HEK293 (cell line): Measurements from ENCODE around the gene SMIM33.

ENCODE experiments used
- CTCF ChIA-PET: fragments of 350-600 bp; formaldehyde crosslinking; extraction: SDS; loops from one replicate; lab custom pipeline; 2021; ENCODE audit warnings: antibody characterized with exemption; lab: Yijun Ruan, JAX
- POLR2A ChIA-PET: fragments of 300-600 bp; formaldehyde crosslinking; extraction: SDS; loops from one replicate; lab custom pipeline; 2020; ENCODE audit warnings: antibody characterized with exemption, inconsistent platforms; lab: Yijun Ruan, JAX
- H3K27ac ChIP-seq: fragments of 200-500 bp; sonication (Bioruptor generic); 2 replicates; pipeline ENCODE4 v1.5.1; 2014; ENCODE audit warnings: low read depth, low read length, control low read depth, inconsistent platforms; ENCODE audit errors: extremely low read depth
- H3K36me3 ChIP-seq, 2 experiments: fragments of 200-500 bp in 1 of 2; sonication (Bioruptor generic) in 1 of 2; 1 replicate in 1 of 2; 2 replicates in 1 of 2; pipeline ENCODE4 v1.5.1; 2014 to 2017; ENCODE audit warnings: inconsistent platforms in 2 of 2, low read length in 2 of 2; ENCODE audit not compliant: control insufficient read depth in 2 of 2, insufficient read depth in 1 of 2
- H3K4me1 ChIP-seq: fragments of 200-500 bp; sonication (Bioruptor generic); 2 replicates; pipeline ENCODE4 v1.5.1; 2014; ENCODE audit warnings: mild to moderate bottlenecking, low read length, inconsistent platforms; ENCODE audit not compliant: control insufficient read depth, insufficient read depth
- H3K4me3 ChIP-seq: 2 replicates; pipeline ENCODE4 v1.5.1; 2011; ENCODE audit warnings: low read depth, mild to moderate bottlenecking, control low read depth, low read length, moderate library complexity
- H3K9me3 ChIP-seq: fragments of 200-500 bp; sonication (Bioruptor generic); 2 replicates; pipeline ENCODE4 v1.5.1; 2014; ENCODE audit warnings: low read depth, low read length, inconsistent platforms; ENCODE audit not compliant: control insufficient read depth, insufficient read depth
- KLF16 ChIP-seq: fragments of 450-650 bp; formaldehyde crosslinking; IDR thresholded peaks from 2 replicates; pipeline ENCODE4 v1.5.1; 2017; ENCODE audit warnings: missing biosample characterization, missing genetic modification characterization
- KLF8 ChIP-seq: fragments of 450-650 bp; formaldehyde crosslinking; IDR thresholded peaks from 2 replicates; pipeline ENCODE4 v1.5.1; 2016; ENCODE audit warnings: missing biosample characterization, missing genetic modification characterization
- MYNN ChIP-seq: fragments of 450-650 bp; formaldehyde crosslinking; IDR thresholded peaks from 2 replicates; pipeline ENCODE4 v1.5.1; 2016; ENCODE audit warnings: missing biosample characterization, missing genetic modification characterization, borderline replicate concordance
- SP3 ChIP-seq: fragments of 450-650 bp; formaldehyde crosslinking; IDR thresholded peaks from 2 replicates; pipeline ENCODE4 v1.5.1; 2016; ENCODE audit warnings: missing biosample characterization, missing genetic modification characterization
- SP7 ChIP-seq: fragments of 450-650 bp; formaldehyde crosslinking; IDR thresholded peaks from 2 replicates; pipeline ENCODE4 v1.5.1; 2016; ENCODE audit warnings: missing biosample characterization, missing genetic modification characterization
- ZNF132 ChIP-seq: fragments of 450-650 bp; formaldehyde crosslinking; IDR thresholded peaks from 2 replicates; pipeline ENCODE4 v1.5.1; 2017; ENCODE audit warnings: missing biosample characterization, missing genetic modification characterization, borderline replicate concordance
- ZNF341 ChIP-seq: fragments of 450-650 bp; formaldehyde crosslinking; IDR thresholded peaks from 2 replicates; pipeline ENCODE4; 2016; ENCODE audit warnings: low read depth, missing biosample characterization, missing genetic modification characterization
- ZNF549 ChIP-seq: fragments of 450-650 bp; IDR thresholded peaks from 2 replicates; pipeline ENCODE4 v1.5.1; 2018; ENCODE audit warnings: missing biosample characterization, missing genetic modification characterization, mild to moderate bottlenecking, inconsistent platforms, moderate library complexity
- ZNF600 ChIP-seq: fragments of 450-650 bp; formaldehyde crosslinking; IDR thresholded peaks from 2 replicates; pipeline ENCODE4 v1.5.1; 2016; ENCODE audit warnings: missing biosample characterization, missing genetic modification characterization
- ZNF626 ChIP-seq: fragments of 450-650 bp; sonication (Bioruptor Pico); formaldehyde crosslinking; IDR thresholded peaks from 2 replicates; pipeline ENCODE4 v1.5.1; 2018; ENCODE audit warnings: missing biosample characterization, missing genetic modification characterization, inconsistent platforms
- ZNF768 ChIP-seq: fragments of 450-650 bp; formaldehyde crosslinking; IDR thresholded peaks from 2 replicates; pipeline ENCODE4 v1.5.1; 2018; ENCODE audit warnings: missing biosample characterization, mild to moderate bottlenecking, missing genetic modification characterization
- ZNF843 ChIP-seq: fragments of 450-650 bp; formaldehyde crosslinking; IDR thresholded peaks from 2 replicates; pipeline ENCODE4 v1.5.1; 2016; ENCODE audit warnings: missing biosample characterization, missing genetic modification characterization
- TF ChIP-seq, protein P1 (sequence below): fragments of 450-650 bp; formaldehyde crosslinking; IDR thresholded peaks from 2 replicates; pipeline ENCODE4 v1.5.1; 2016; ENCODE audit warnings: missing biosample characterization, missing genetic modification characterization
- TF ChIP-seq, protein P2 (sequence below): fragments of 450-650 bp; formaldehyde crosslinking; IDR thresholded peaks from 2 replicates; pipeline ENCODE4 v1.5.1; 2016; ENCODE audit warnings: missing biosample characterization, missing genetic modification characterization, borderline replicate concordance
- TF ChIP-seq, protein P3 (sequence below): fragments of 450-650 bp; IDR thresholded peaks from 2 replicates; pipeline ENCODE4 v1.5.1; 2018; ENCODE audit warnings: missing biosample characterization, missing genetic modification characterization
- TF ChIP-seq, protein P4 (sequence below): fragments of 450-650 bp; formaldehyde crosslinking; optimal IDR thresholded peaks from 2 replicates; pipeline ENCODE3; 2016; ENCODE audit warnings: missing biosample characterization, mild to moderate bottlenecking, missing genetic modification characterization

The SMIM33 gene

DNA sequence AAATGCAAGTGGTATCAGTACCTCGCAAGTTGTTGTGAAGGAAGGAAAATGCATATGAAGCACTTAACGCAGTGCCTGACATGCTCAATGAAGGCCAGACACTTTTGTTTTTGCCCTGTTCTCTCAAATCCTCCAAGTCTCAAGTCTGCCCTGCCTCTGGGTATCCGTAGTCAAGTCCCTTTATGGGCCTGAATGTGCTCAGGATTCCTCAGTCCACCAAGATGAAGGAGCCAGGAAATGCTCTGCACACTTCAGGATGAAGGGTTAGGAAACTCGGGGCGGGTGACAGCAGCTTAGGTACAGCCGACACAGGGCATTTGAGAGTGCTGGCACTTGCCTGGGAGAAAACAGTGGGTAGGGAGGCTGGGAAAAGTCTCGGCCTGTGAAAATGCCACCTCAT lies 9.6 kb upstream of the SMIM33 start:
- TF ChIP-seq, protein P1, sequence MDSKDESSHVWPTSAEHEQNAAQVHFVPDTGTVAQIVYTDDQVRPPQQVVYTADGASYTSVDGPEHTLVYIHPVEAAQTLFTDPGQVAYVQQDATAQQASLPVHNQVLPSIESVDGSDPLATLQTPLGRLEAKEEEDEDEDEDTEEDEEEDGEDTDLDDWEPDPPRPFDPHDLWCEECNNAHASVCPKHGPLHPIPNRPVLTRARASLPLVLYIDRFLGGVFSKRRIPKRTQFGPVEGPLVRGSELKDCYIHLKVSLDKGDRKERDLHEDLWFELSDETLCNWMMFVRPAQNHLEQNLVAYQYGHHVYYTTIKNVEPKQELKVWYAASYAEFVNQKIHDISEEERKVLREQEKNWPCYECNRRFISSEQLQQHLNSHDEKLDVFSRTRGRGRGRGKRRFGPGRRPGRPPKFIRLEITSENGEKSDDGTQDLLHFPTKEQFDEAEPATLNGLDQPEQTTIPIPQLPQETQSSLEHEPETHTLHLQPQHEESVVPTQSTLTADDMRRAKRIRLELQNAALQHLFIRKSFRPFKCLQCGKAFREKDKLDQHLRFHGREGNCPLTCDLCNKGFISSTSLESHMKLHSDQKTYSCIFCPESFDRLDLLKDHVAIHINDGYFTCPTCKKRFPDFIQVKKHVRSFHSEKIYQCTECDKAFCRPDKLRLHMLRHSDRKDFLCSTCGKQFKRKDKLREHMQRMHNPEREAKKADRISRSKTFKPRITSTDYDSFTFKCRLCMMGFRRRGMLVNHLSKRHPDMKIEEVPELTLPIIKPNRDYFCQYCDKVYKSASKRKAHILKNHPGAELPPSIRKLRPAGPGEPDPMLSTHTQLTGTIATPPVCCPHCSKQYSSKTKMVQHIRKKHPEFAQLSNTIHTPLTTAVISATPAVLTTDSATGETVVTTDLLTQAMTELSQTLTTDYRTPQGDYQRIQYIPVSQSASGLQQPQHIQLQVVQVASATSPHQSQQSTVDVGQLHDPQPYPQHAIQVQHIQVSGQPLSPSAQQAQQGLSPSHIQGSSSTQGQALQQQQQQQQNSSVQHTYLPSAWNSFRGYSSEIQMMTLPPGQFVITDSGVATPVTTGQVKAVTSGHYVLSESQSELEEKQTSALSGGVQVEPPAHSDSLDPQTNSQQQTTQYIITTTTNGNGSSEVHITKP (tag by site-specific recombination), result no peak
- TF ChIP-seq ZNF768 (no peak), KLF8 (no peak), ZNF600 (no peak), ZNF549 (tag by site-specific recombination) (no peak), MYNN (no peak), ZNF132 (tag by site-specific recombination) (no peak), ZNF626 (tag by site-specific recombination) (no peak), ZNF341 (tag by site-specific recombination) (no peak), ZNF843 (tag by site-specific recombination) (no peak), SP3 (tag by site-specific recombination) (no peak), SP7 (no peak)
- TF ChIP-seq, protein P2, sequence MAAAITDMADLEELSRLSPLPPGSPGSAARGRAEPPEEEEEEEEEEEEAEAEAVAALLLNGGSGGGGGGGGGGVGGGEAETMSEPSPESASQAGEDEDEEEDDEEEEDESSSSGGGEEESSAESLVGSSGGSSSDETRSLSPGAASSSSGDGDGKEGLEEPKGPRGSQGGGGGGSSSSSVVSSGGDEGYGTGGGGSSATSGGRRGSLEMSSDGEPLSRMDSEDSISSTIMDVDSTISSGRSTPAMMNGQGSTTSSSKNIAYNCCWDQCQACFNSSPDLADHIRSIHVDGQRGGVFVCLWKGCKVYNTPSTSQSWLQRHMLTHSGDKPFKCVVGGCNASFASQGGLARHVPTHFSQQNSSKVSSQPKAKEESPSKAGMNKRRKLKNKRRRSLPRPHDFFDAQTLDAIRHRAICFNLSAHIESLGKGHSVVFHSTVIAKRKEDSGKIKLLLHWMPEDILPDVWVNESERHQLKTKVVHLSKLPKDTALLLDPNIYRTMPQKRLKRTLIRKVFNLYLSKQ (tag by site-specific recombination), result no peak
- TF ChIP-seq, protein P3, sequence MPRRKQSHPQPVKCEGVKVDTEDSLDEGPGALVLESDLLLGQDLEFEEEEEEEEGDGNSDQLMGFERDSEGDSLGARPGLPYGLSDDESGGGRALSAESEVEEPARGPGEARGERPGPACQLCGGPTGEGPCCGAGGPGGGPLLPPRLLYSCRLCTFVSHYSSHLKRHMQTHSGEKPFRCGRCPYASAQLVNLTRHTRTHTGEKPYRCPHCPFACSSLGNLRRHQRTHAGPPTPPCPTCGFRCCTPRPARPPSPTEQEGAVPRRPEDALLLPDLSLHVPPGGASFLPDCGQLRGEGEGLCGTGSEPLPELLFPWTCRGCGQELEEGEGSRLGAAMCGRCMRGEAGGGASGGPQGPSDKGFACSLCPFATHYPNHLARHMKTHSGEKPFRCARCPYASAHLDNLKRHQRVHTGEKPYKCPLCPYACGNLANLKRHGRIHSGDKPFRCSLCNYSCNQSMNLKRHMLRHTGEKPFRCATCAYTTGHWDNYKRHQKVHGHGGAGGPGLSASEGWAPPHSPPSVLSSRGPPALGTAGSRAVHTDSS, result no peak
- TF ChIP-seq, protein P4, sequence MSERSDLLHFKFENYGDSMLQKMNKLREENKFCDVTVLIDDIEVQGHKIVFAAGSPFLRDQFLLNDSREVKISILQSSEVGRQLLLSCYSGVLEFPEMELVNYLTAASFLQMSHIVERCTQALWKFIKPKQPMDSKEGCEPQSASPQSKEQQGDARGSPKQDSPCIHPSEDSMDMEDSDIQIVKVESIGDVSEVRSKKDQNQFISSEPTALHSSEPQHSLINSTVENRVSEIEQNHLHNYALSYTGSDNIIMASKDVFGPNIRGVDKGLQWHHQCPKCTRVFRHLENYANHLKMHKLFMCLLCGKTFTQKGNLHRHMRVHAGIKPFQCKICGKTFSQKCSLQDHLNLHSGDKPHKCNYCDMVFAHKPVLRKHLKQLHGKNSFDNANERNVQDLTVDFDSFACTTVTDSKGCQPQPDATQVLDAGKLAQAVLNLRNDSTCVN (tag by site-specific recombination), result no peak
- no peaks in the 10 kb centered on the region for H3K9me3 ChIP-seq
- no peaks in the 10 kb centered on the region; a peak in 1 of 3 replicates for H3K36me3 ChIP-seq
- ChIA-PET CTCF (no interaction called here), POLR2A (no interaction called here)
- no peak overlapping the region for H3K4me3 ChIP-seq
- no peaks in the 10 kb centered on the region; the same call in 1 of the 2 replicates for H3K4me1 ChIP-seq
- no peak overlapping the region for H3K27ac ChIP-seq

DNA sequence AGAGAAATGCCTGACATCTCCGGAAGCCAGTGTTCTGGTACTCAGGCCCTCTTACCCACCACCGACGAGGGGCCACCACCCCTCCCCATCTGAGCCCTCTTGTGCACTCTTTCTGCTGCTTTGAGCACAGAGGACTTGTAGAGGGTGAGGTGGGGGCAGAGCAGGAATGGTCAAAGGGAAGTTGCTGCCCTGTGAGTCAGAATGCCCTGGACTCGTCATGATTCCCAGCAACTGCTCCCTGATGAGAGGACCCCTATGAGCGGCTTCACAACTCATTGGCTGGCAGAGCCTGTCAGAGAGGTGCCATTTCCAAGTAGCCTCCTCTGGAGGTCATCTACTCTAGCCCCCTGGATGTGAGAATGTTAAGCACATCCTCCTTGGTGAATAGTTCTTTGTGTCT lies 9.1 kb upstream of the SMIM33 start:
- no peaks in the 10 kb centered on the region; a peak in 1 of 3 replicates for H3K36me3 ChIP-seq
- no peak for TF ChIP-seq KLF16 (tag by site-specific recombination)
- ChIA-PET POLR2A (no interaction called here), CTCF (interaction anchor here (1.2 kb wide), 1 partner anchor 56 kb away, joined by 3 read pairs; no protein-coding TSS in a partner anchor)
- H3K27ac ChIP-seq, result no peak overlapping the region
- H3K4me1 ChIP-seq, result no peaks in the 10 kb centered on the region; the same call in 1 of the 2 replicates
- no peak overlapping the region for H3K4me3 ChIP-seq
- H3K9me3 ChIP-seq, result no peaks in the 10 kb centered on the region
